GM19025 (cell line): ENCODE results near the gene DUSP8.
"Not testable (repeated sequence)": the region's sequence is repeated elsewhere in the genome, so short reads cannot be mapped to it uniquely, and the experiment has no call there.

Source experiments
- ATAC-seq: cut with Tn5 transposase; IDR thresholded peaks from one replicate; pipeline ENCODE4 v1.9.1; 2021; ENCODE audit warnings: mild to moderate bottlenecking, low read depth, moderate library complexity; ENCODE audit not compliant: unreplicated experiment

The DUSP8 gene

GRCh38 chr11:1517117-1518005, 54.7 kb downstream of the DUSP8 start:
- ATAC-seq = no peak

- no peak for ATAC-seq
Measured at GRCh38 chr11:1516273-1517067, 55.6 kb downstream of the DUSP8 start.

- no peak for ATAC-seq
Measured at GRCh38 chr11:1515082-1516060, 56.7 kb downstream of the DUSP8 start.

- ATAC-seq = no peak
Measured at GRCh38 chr11:1514336-1515061, 57.6 kb downstream of the DUSP8 start.

GRCh38 chr11:1513326-1514296, 58.5 kb downstream of the DUSP8 start:
- no peak for ATAC-seq

- ATAC-seq = not testable (repeated sequence)
Measured at GRCh38 chr11:1512531-1513258, 59.4 kb downstream of the DUSP8 start.

GRCh38 chr11:1511937-1512496, 60.1 kb downstream of the DUSP8 start:
- ATAC-seq = no peak

GRCh38 chr11:1510928-1511327, 61.1 kb downstream of the DUSP8 start:
- ATAC-seq = no peak

- not testable (repeated sequence) for ATAC-seq
Measured at GRCh38 chr11:1510351-1510750, 61.7 kb downstream of the DUSP8 start.

- ATAC-seq = no peak
Measured at GRCh38 chr11:1509626-1510255, 62.3 kb downstream of the DUSP8 start.

GRCh38 chr11:1508986-1509385, 63.1 kb downstream of the DUSP8 start:
- no peak for ATAC-seq

GRCh38 chr11:1508491-1508891, 63.6 kb downstream of the DUSP8 start:
- no peak for ATAC-seq

GRCh38 chr11:1507381-1508140, 64.5 kb downstream of the DUSP8 start:
- no peak for ATAC-seq

GRCh38 chr11:1506981-1507380, 65.1 kb downstream of the DUSP8 start:
- no peak for ATAC-seq

- no peak for ATAC-seq
Measured at GRCh38 chr11:1505480-1505879, 66.6 kb downstream of the DUSP8 start.

GRCh38 chr11:1504581-1505290, 67.3 kb downstream of the DUSP8 start:
- no peak for ATAC-seq
